Measurements from ENCODE around the gene IGSF9. TPM values are rescaled to one million over a fixed set of nuclear protein-coding genes. Genes with fewer than 3 reads are reported as not detected.

The IGSF9 gene
- total and polyA plus RNA-seq, 2 of the 4 experiments (the other 2 are of a cell fraction): 0.05 TPM; not detected in 1

GRCh38 chr1:159922511-159923202 lies 22.8 kb downstream of the IGSF9 start:
- 5% methylated on average over 3 of the region's 8 CpGs; no CpG with 5 or more reads in 1 of the 2 experiments for whole genome bisulfite sequencing, 2 experiments (ENCODE audit: extremely low coverage in 2 of 2, insufficient read length in 1 of 2)
- Histone ChIP-seq H3K18ac (ENCODE audit: low read depth, low read length) (peak overlapping the region; percentile 48), H3K27ac (ENCODE audit: insufficient read depth, low read length) (peak overlapping the region; percentile 86), H2BK120ac (ENCODE audit: low read depth, low read length) (peak overlapping the region; percentile 94), H4K91ac (ENCODE audit: insufficient read depth, low read depth, low read length) (peak overlapping the region; percentile 96), H2AFZ (replicated peaks; ENCODE audit: low read length, poor library complexity) (peak overlapping the region; percentile 5), H4K20me1 (ENCODE audit: insufficient read depth, low read length) (peaks cover 62% of the 10 kb centered on the region), H3K36me3 (ENCODE audit: control insufficient read depth, insufficient read depth, low read length) (peaks cover 31% of the 10 kb centered on the region), H3K14ac (replicated peaks; ENCODE audit: low read depth, low read length) (peak overlapping the region; percentile 75), H3K56ac (ENCODE audit: extremely low read depth, insufficient read depth, low read length) (peak overlapping the region; percentile 41; the same call in 1 of the 2 replicates), H2BK20ac (ENCODE audit: low read depth, low read length) (peak overlapping the region; percentile 64; the same call in 1 of the 2 replicates), H3K4me3 (ENCODE audit: insufficient read depth, low read depth, low read length) (peak overlapping the region; percentile 83), H3K9ac (ENCODE audit: low read depth, low read length) (peak overlapping the region; percentile 77), H3K9me3 (ENCODE audit: control insufficient read depth, insufficient read depth, low read length) (no peaks in the 10 kb centered on the region), H2BK5ac (ENCODE audit: low read depth, low read length, poor library complexity, severe bottlenecking) (peak overlapping the region; percentile 78), H3K27me3 (ENCODE audit: control insufficient read depth, insufficient read depth, low read length) (no peaks in the 10 kb centered on the region), H2BK15ac (ENCODE audit: low read depth, low read length) (peak overlapping the region; percentile 33; the same call in 2 of the 3 replicates), H3K4me2 (ENCODE audit: low read depth, low read length) (peak overlapping the region; percentile 91), H3K9me1 (ENCODE audit: insufficient read depth, low read length) (peaks cover 30% of the 10 kb centered on the region), H2AK9ac (replicated peaks; ENCODE audit: low read depth, low read length, poor library complexity) (peak overlapping the region; percentile 100), H4K8ac (ENCODE audit: low read depth in 2 of 2, low read length in 2 of 2) (peak overlapping the region; percentile 80 to 85), H4K5ac (ENCODE audit: low read depth, low read length) (peak overlapping the region; percentile 82), H3K4ac (ENCODE audit: low read depth, low read length) (peak overlapping the region; percentile 95), H3K79me1 (ENCODE audit: low read depth in 1 of 2, low read length in 2 of 2) (peaks cover 8 to 66% of the 10 kb centered on the region in 2 experiments), H3K4me1 (ENCODE audit: control insufficient read depth, insufficient read depth, low read length) (peaks cover 24% of the 10 kb centered on the region), H3K23ac (ENCODE audit: low read depth, low read length) (peak overlapping the region; percentile 69; the same call in 1 of the 2 replicates), H2AK5ac (ENCODE audit: low read depth, low read length) (peak overlapping the region; percentile 75)
- DNase-seq: peak; percentile 41
- POLR2A ChIA-PET (ENCODE audit: unreplicated experiment): interaction anchor here (1.1 kb wide), 1 partner anchor 83 kb away, joined by 16 read pairs; no protein-coding TSS in a partner anchor
- dilution Hi-C loops (cut with HindIII; ENCODE audit: low sequenced_read_pairs, unreplicated experiment) (no loop called here), intact Hi-C loops (cut with micrococcal nuclease) (loop anchor here (10.0 kb wide), 1 partner anchor 292 kb away; no protein-coding TSS in a partner anchor), in situ Hi-C loops (cut with MboI; ENCODE audit: low sequenced_read_pairs) (no loop called here)
- peak; percentile 16 for ATAC-seq (ENCODE audit: low read depth)
- no TSS peak for BruUV-seq (replicated peaks)
- CTCF ChIA-PET: interaction anchor here (0.9 to 1.1 kb wide), 2 partner anchors 34 to 1068 kb away, joined by 3 read pairs; no protein-coding TSS in a partner anchor
- no peak; the same call in 1 of the 2 replicates for TF ChIP-seq MAZ (IDR thresholded peaks at IDR 0.05; ENCODE audit: borderline replicate concordance, low read depth, low read length)
- no peak for TF ChIP-seq CEBPB (IDR thresholded peaks at IDR 0.05; ENCODE audit: low read depth, low read length)
- no peak for TF ChIP-seq ELK1 (IDR thresholded peaks at IDR 0.05; ENCODE audit: borderline replicate concordance, low read depth, low read length)
- no peak for TF ChIP-seq CHD1 (IDR thresholded peaks at IDR 0.05; ENCODE audit: low read depth, low read length)
- TF ChIP-seq MAFK (IDR thresholded peaks at IDR 0.05; ENCODE audit: low read depth, low read length): no peak
- no peak for TF ChIP-seq BHLHE40 (IDR thresholded peaks at IDR 0.05; ENCODE audit: low read depth, low read length)
- no peak for TF ChIP-seq USF2 (IDR thresholded peaks at IDR 0.05; ENCODE audit: low read depth, low read length)
- no peak for TF ChIP-seq RFX5 (IDR thresholded peaks at IDR 0.05; ENCODE audit: low read depth, low read length)
- no peak for TF ChIP-seq POLR2A (IDR thresholded peaks at IDR 0.05; ENCODE audit: low read depth, low read length)
- no peak for TF ChIP-seq CTCF (conservative IDR thresholded peaks at IDR 0.05; ENCODE audit: low read depth, low read length)
- TF ChIP-seq SMC3 (IDR thresholded peaks at IDR 0.05; ENCODE audit: low read depth, low read length): no peak
- no peak for TF ChIP-seq FOS (IDR thresholded peaks at IDR 0.05; ENCODE audit: low read depth, low read length)
- TF ChIP-seq RAD21 (IDR thresholded peaks at IDR 0.05; ENCODE audit: low read length): no peak
- no peak for TF ChIP-seq RCOR1 (IDR thresholded peaks at IDR 0.05; ENCODE audit: insufficient replicate concordance, low read length)

Measured in IMR-90 (cell line).